Right lobe of liver (tissue), 6 donors: ENCODE results near the gene PTPRCAP. TPM values are rescaled to one million over a fixed set of nuclear protein-coding genes. Genes with fewer than 3 reads are reported as not detected.
A peak's percentile ranks its signal among the peaks of the same experiment; 100 is the strongest.

Experiments
- ATAC-seq, 4 donors: fragments of 200-7000 bp; cut with Tn5 transposase; one replicate each; pipeline ENCODE4 v1.9.1; 2020; ENCODE audit warnings: mild to moderate bottlenecking in 4 of 4, moderate library complexity in 4 of 4
- DNase-seq, 3 donors: peaks; one replicate each; pipeline ENCODE4 v3.0.0-alpha.2; 2020
- H3K27ac ChIP-seq, 3 donors: fragments of 200-600 bp; one replicate each; pipeline ENCODE4 v1.8.0; 2022
- H3K27me3 ChIP-seq, 2 donors: fragments of 200-600 bp; one replicate each; pipeline ENCODE4 v1.8.0; 2022
- H3K36me3 ChIP-seq, 4 donors: fragments of 200-600 bp; sonication (generic) in 1 of 4; one replicate each; pipeline versions ENCODE4 v1.5.1 to v1.8.0; 2017 to 2022; ENCODE audit warnings: control low read depth in 1 of 4
- H3K4me1 ChIP-seq, 4 donors: fragments of 200-600 bp; sonication (generic) in 1 of 4; one replicate each; pipeline versions ENCODE4 v1.5.1 to v1.8.0; 2017 to 2022; ENCODE audit warnings: control low read depth in 1 of 4
- H3K4me3 ChIP-seq, 3 donors: fragments of 200-600 bp; one replicate each; pipeline ENCODE4 v1.8.0; 2022
- H3K9me3 ChIP-seq, 4 donors: fragments of 200-600 bp; sonication (generic) in 1 of 4; one replicate each; pipeline versions ENCODE4 v1.5.1 to v1.8.0; 2017 to 2022; ENCODE audit warnings: control low read depth in 1 of 4
- POLR2A ChIP-seq: fragments of 450-650 bp; IDR thresholded peaks from one replicate; pipeline ENCODE4 v1.6.1; 2017; ENCODE audit warnings: antibody characterized with exemption, mild to moderate bottlenecking
- WGBS: methylation state at CpG from one replicate; pipeline ENCODE4 v1.1.6; 2018; ENCODE audit warnings: low coverage, low lambda C conversion rate; ENCODE audit not compliant: insufficient coverage; ENCODE audit errors: missing lambda C conversion rate; 5-methylcytosine and 5-hydroxymethylcytosine counted together
- intact Hi-C, 2 donors: fragments of 100-400 bp; cut with DNase I; formaldehyde crosslinking; loops; one replicate each; pipeline versions ENCODE4 v1.11.2 to v1.14.1; 2022
- total RNA-seq, 6 experiments: library from RNA; depleted of rRNA in 2 of 6; stranded (reverse); fragments of >200 nt in 2 of 6; fragmentation: NEBNext Ultra II Directional in 3 of 6; extraction: Animal tissue kit (Norgen Biotek cat#: 25700) in 3 of 6; gene quantifications; one replicate each; pipeline versions ENCODE4 v1.1.0 to v1.2.4, GENCODE V29; 2016 to 2023
- TF ChIP-seq, protein P1 (sequence below), 4 donors: fragments of 200-600 bp in 3 of 4; fragments of 450-650 bp in 1 of 4; IDR thresholded peaks; one replicate each; pipeline versions ENCODE4 v1.5.1 to v1.8.0; 2016 to 2022; ENCODE audit warnings: antibody characterized with exemption in 4 of 4, mild to moderate bottlenecking in 2 of 4
- donor health status: DM: no; HTN: yes; CAD: no.
- donor health status: DM: no; HTN: no; CAD: no.
- donor health status: DM: no; HTN: no; CAD: no.
- donor health status: DM: no; HTN: yes; CAD: no.
- donor health status: DM: no; HTN: yes; CAD: no.

PTPRCAP gene
- total RNA-seq, 6 experiments from 2014 or later, result 0.72 to 2.8 (median 2.1) TPM

- Histone ChIP-seq H3K4me1 (peaks cover 0 to 21% (median 10%) of the 10 kb centered on the region in 4 donors), H3K9me3 (no peaks in the 10 kb centered on the region), H3K4me3 (peak overlapping the region; percentile 42 to 67 (median 60)), H3K27me3 (no peaks in the 10 kb centered on the region), H3K27ac (peak overlapping the region; percentile 58 to 79 (median 77)), H3K36me3 (no peaks in the 10 kb centered on the region)
- TF ChIP-seq, protein P1, sequence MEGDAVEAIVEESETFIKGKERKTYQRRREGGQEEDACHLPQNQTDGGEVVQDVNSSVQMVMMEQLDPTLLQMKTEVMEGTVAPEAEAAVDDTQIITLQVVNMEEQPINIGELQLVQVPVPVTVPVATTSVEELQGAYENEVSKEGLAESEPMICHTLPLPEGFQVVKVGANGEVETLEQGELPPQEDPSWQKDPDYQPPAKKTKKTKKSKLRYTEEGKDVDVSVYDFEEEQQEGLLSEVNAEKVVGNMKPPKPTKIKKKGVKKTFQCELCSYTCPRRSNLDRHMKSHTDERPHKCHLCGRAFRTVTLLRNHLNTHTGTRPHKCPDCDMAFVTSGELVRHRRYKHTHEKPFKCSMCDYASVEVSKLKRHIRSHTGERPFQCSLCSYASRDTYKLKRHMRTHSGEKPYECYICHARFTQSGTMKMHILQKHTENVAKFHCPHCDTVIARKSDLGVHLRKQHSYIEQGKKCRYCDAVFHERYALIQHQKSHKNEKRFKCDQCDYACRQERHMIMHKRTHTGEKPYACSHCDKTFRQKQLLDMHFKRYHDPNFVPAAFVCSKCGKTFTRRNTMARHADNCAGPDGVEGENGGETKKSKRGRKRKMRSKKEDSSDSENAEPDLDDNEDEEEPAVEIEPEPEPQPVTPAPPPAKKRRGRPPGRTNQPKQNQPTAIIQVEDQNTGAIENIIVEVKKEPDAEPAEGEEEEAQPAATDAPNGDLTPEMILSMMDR (IDR thresholded peaks at IDR 0.05), result peak in 1 of 4 donors; percentile 10
- TF ChIP-seq POLR2A, result peak; percentile 66
- WGBS, result 0% methylated on average over 5 of the region's 97 CpGs
- DNase-seq (peak; percentile 99), ATAC-seq (peak; percentile 92 to 97 (median 96))
- intact Hi-C loops, result no loop called here
Measured at GRCh38 chr11:67420646-67421429, 16.6 kb downstream of the PTPRCAP start.

- intact Hi-C loops, result no loop called here
- peaks cover 0 to 27% (median 11%) of the 10 kb centered on the region in 4 donors for H3K4me1 ChIP-seq
- 56% methylated on average over 5 of the region's 15 CpGs for WGBS
Measured at GRCh38 chr11:67420147-67420645, 17.3 kb downstream of the PTPRCAP start.

DNA sequence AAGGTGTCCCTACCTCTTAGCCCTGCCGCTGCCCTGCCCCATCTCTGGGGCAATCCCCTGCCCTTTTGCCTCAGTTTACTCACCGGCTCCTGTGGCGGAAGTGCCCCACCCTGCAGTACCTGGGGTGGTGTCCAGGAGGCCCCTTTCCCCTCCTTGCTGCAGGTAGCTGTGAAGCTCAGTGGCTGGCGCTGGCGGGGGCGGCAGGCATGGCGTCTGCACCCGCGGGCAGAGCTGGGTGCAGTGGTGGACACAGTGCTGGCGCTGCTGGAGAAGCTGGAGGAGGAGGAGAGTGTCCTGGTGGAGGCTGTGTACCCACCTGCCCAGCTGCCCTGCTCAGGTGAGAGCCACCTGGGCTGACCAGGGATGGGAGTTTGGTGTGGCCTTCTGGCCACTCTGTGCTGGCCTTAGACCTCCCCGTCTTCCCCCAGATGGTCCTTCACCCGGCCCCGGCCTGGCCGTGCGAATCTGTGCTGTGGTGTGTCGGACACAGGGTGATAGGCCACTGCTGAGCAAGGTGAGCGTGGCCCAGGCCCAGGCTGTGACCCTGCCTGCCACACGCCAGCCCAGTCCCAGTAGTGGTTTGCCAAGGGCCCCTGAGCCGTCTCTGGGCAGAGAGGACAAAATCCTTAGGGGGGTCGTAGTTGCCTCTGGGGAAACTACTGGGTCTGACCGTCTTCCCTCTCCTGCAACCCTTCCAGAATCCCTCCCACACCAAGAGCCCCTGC lies 18.0 kb downstream of the PTPRCAP start:
- ATAC-seq (no peak), DNase-seq (no peak)
- H3K4me1 ChIP-seq, result peaks cover 0 to 30% (median 11%) of the 10 kb centered on the region in 4 donors
- no peaks in the 10 kb centered on the region for H3K27me3 ChIP-seq
- H3K36me3 ChIP-seq, result no peaks in the 10 kb centered on the region
- no peaks in the 10 kb centered on the region for H3K9me3 ChIP-seq
- no peak overlapping the region for H3K4me3 ChIP-seq
- no peak overlapping the region for H3K27ac ChIP-seq
- TF ChIP-seq POLR2A, result no peak
- TF ChIP-seq, protein P1 (IDR thresholded peaks at IDR 0.05), result no peak
- WGBS, result 40% methylated on average over 1 of the region's 21 CpGs
- intact Hi-C loops, result no loop called here

More at GRCh38 chr11:67420147-67420645, 17.3 kb downstream of the PTPRCAP start:
- no peak for TF ChIP-seq POLR2A
- TF ChIP-seq, protein P1 (IDR thresholded peaks at IDR 0.05), result no peak
- Histone ChIP-seq H3K9me3 (no peaks in the 10 kb centered on the region), H3K27ac (peak overlapping the region; percentile 58 to 79 (median 77)), H3K36me3 (no peaks in the 10 kb centered on the region), H3K27me3 (no peaks in the 10 kb centered on the region), H3K4me3 (peak overlapping the region; percentile 42 to 67 (median 60))
- DNase-seq, result no peak
- ATAC-seq, result no peak

GRCh38 chr11:67418476-67419281 lies 18.8 kb downstream of the PTPRCAP start:
- intact Hi-C loops, result no loop called here
- TF ChIP-seq, protein P1 (IDR thresholded peaks at IDR 0.05), result no peak
- no peak for TF ChIP-seq POLR2A
- Histone ChIP-seq H3K4me3 (no peak overlapping the region), H3K9me3 (no peaks in the 10 kb centered on the region), H3K4me1 (peaks cover 0 to 30% (median 11%) of the 10 kb centered on the region in 4 donors), H3K27ac (no peak overlapping the region), H3K36me3 (no peaks in the 10 kb centered on the region), H3K27me3 (no peaks in the 10 kb centered on the region)
- WGBS, result 13% methylated on average over 4 of the region's 26 CpGs
- ATAC-seq (peak; percentile 27 to 58 (median 42)), DNase-seq (peak; percentile 64 to 84 (median 83))
